ENCODE data around the gene PTBP2.
"Not testable (repeated sequence)": the region's sequence is repeated elsewhere in the genome, so short reads cannot be mapped to it uniquely, and the experiment has no call there.

The PTBP2 gene

GRCh38 chr1:96756789-96757188 lies 35.2 kb downstream of the PTBP2 start:
- H3K9me3 Mint-ChIP-seq: peaks cover 20% of the 10 kb centered on the region
- H3K4me1 Mint-ChIP-seq (ENCODE audit: low read depth): no peaks in the 10 kb centered on the region
- H3K36me3 Mint-ChIP-seq (ENCODE audit: low read depth): peaks cover 67% of the 10 kb centered on the region
- H3K4me3 Mint-ChIP-seq: no peak overlapping the region
- intact Hi-C loops (cut with micrococcal nuclease): loop anchor here (5.0 kb wide), 1 partner anchor 519 kb away; no protein-coding TSS in a partner anchor
- no peak overlapping the region for H3K27ac Mint-ChIP-seq
- no peaks in the 10 kb centered on the region for H3K27me3 Mint-ChIP-seq

GRCh38 chr1:96762586-96762985 lies 41.0 kb downstream of the PTBP2 start:
- H3K4me3 Mint-ChIP-seq; H3K4me1 Mint-ChIP-seq (ENCODE audit: low read depth); H3K27ac Mint-ChIP-seq; intact Hi-C loops (cut with micrococcal nuclease); H3K27me3 Mint-ChIP-seq: not testable (repeated sequence)
- Mint-ChIP-seq H3K9me3 (peaks cover 20% of the 10 kb centered on the region), H3K36me3 (ENCODE audit: low read depth) (peaks cover 33% of the 10 kb centered on the region)

GRCh38 chr1:96763514-96763913 lies 41.9 kb downstream of the PTBP2 start:
- Mint-ChIP-seq H3K4me3 (no peak overlapping the region), H3K27ac (no peak overlapping the region), H3K9me3 (peaks cover 20% of the 10 kb centered on the region), H3K4me1 (ENCODE audit: low read depth) (peaks cover 5% of the 10 kb centered on the region), H3K36me3 (ENCODE audit: low read depth) (peaks cover 33% of the 10 kb centered on the region), H3K27me3 (no peaks in the 10 kb centered on the region)
- intact Hi-C loops (cut with micrococcal nuclease): no loop called here

- Mint-ChIP-seq H3K9me3 (peaks cover 18% of the 10 kb centered on the region), H3K4me1 (ENCODE audit: low read depth) (peaks cover 5% of the 10 kb centered on the region), H3K36me3 (ENCODE audit: low read depth) (peaks cover 30% of the 10 kb centered on the region), H3K4me3 (no peak overlapping the region), H3K27me3 (no peaks in the 10 kb centered on the region), H3K27ac (no peak overlapping the region)
- intact Hi-C loops (cut with micrococcal nuclease): no loop called here
These were observed 42.9 kb downstream of the PTBP2 start for GRCh38 chr1:96764469-96764868.

GRCh38 chr1:96771847-96772246 lies 50.3 kb downstream of the PTBP2 start:
- Mint-ChIP-seq H3K36me3 (ENCODE audit: low read depth) (peaks cover 31% of the 10 kb centered on the region), H3K4me3 (no peak overlapping the region), H3K9me3 (no peaks in the 10 kb centered on the region), H3K27ac (no peak overlapping the region), H3K27me3 (no peaks in the 10 kb centered on the region), H3K4me1 (ENCODE audit: low read depth) (no peaks in the 10 kb centered on the region)
- intact Hi-C loops (cut with micrococcal nuclease): no loop called here

GRCh38 chr1:96772349-96772748 lies 50.8 kb downstream of the PTBP2 start:
- no peaks in the 10 kb centered on the region for H3K9me3 Mint-ChIP-seq
- no peak overlapping the region for H3K27ac Mint-ChIP-seq
- no peaks in the 10 kb centered on the region for H3K27me3 Mint-ChIP-seq
- H3K4me3 Mint-ChIP-seq: no peak overlapping the region
- intact Hi-C loops (cut with micrococcal nuclease): no loop called here
- peaks cover 31% of the 10 kb centered on the region for H3K36me3 Mint-ChIP-seq (ENCODE audit: low read depth)
- no peaks in the 10 kb centered on the region for H3K4me1 Mint-ChIP-seq (ENCODE audit: low read depth)

- Mint-ChIP-seq H3K27me3 (no peaks in the 10 kb centered on the region), H3K36me3 (ENCODE audit: low read depth) (peaks cover 31% of the 10 kb centered on the region), H3K4me3 (no peak overlapping the region), H3K4me1 (ENCODE audit: low read depth) (no peaks in the 10 kb centered on the region), H3K9me3 (no peaks in the 10 kb centered on the region), H3K27ac (no peak overlapping the region)
- intact Hi-C loops (cut with micrococcal nuclease): no loop called here
These were observed 51.4 kb downstream of the PTBP2 start for GRCh38 chr1:96772972-96773371.

GRCh38 chr1:96782206-96782605 lies 60.6 kb downstream of the PTBP2 start:
- no peak overlapping the region for H3K27ac Mint-ChIP-seq
- no peak overlapping the region for H3K4me3 Mint-ChIP-seq
- H3K36me3 Mint-ChIP-seq (ENCODE audit: low read depth): peaks cover 31% of the 10 kb centered on the region
- H3K9me3 Mint-ChIP-seq: no peaks in the 10 kb centered on the region
- no peaks in the 10 kb centered on the region for H3K27me3 Mint-ChIP-seq
- intact Hi-C loops (cut with micrococcal nuclease): no loop called here
- no peaks in the 10 kb centered on the region for H3K4me1 Mint-ChIP-seq (ENCODE audit: low read depth)

GRCh38 chr1:96782856-96783255 lies 61.3 kb downstream of the PTBP2 start:
- H3K27ac Mint-ChIP-seq: no peak overlapping the region
- no peaks in the 10 kb centered on the region for H3K27me3 Mint-ChIP-seq
- peaks cover 35% of the 10 kb centered on the region for H3K36me3 Mint-ChIP-seq (ENCODE audit: low read depth)
- intact Hi-C loops (cut with micrococcal nuclease): no loop called here
- H3K4me3 Mint-ChIP-seq: no peak overlapping the region
- H3K4me1 Mint-ChIP-seq (ENCODE audit: low read depth): no peaks in the 10 kb centered on the region
- H3K9me3 Mint-ChIP-seq: no peaks in the 10 kb centered on the region

GRCh38 chr1:96790599-96790998 lies 69.0 kb downstream of the PTBP2 start:
- intact Hi-C loops (cut with micrococcal nuclease): no loop called here
- no peaks in the 10 kb centered on the region for H3K9me3 Mint-ChIP-seq
- no peak overlapping the region for H3K4me3 Mint-ChIP-seq
- H3K27ac Mint-ChIP-seq: no peak overlapping the region
- no peaks in the 10 kb centered on the region for H3K27me3 Mint-ChIP-seq
- H3K36me3 Mint-ChIP-seq (ENCODE audit: low read depth): peaks cover 32% of the 10 kb centered on the region
- no peaks in the 10 kb centered on the region for H3K4me1 Mint-ChIP-seq (ENCODE audit: low read depth)

- peaks cover 36% of the 10 kb centered on the region for H3K36me3 Mint-ChIP-seq (ENCODE audit: low read depth)
- no peaks in the 10 kb centered on the region for H3K27me3 Mint-ChIP-seq
- no peak overlapping the region for H3K27ac Mint-ChIP-seq
- H3K4me3 Mint-ChIP-seq: no peak overlapping the region
- intact Hi-C loops (cut with micrococcal nuclease): no loop called here
- H3K4me1 Mint-ChIP-seq (ENCODE audit: low read depth): no peaks in the 10 kb centered on the region
- H3K9me3 Mint-ChIP-seq: no peaks in the 10 kb centered on the region
These were observed 70.6 kb downstream of the PTBP2 start for GRCh38 chr1:96792220-96792619.

- H3K9me3 Mint-ChIP-seq; intact Hi-C loops (cut with micrococcal nuclease); H3K27me3 Mint-ChIP-seq; H3K27ac Mint-ChIP-seq; H3K4me1 Mint-ChIP-seq (ENCODE audit: low read depth); H3K4me3 Mint-ChIP-seq: not testable (repeated sequence)
- H3K36me3 Mint-ChIP-seq (ENCODE audit: low read depth): peaks cover 38% of the 10 kb centered on the region
These were observed 80.1 kb downstream of the PTBP2 start for GRCh38 chr1:96801696-96802095.

GRCh38 chr1:96804648-96805047 lies 83.1 kb downstream of the PTBP2 start:
- Mint-ChIP-seq H3K9me3 (no peaks in the 10 kb centered on the region), H3K27me3 (no peaks in the 10 kb centered on the region), H3K27ac (no peak overlapping the region), H3K4me1 (ENCODE audit: low read depth) (no peaks in the 10 kb centered on the region), H3K4me3 (no peak overlapping the region), H3K36me3 (ENCODE audit: low read depth) (peaks cover 39% of the 10 kb centered on the region)
- intact Hi-C loops (cut with micrococcal nuclease): no loop called here

GRCh38 chr1:96808191-96808590 lies 86.6 kb downstream of the PTBP2 start:
- H3K36me3 Mint-ChIP-seq (ENCODE audit: low read depth): peaks cover 58% of the 10 kb centered on the region
- no peaks in the 10 kb centered on the region for H3K9me3 Mint-ChIP-seq
- intact Hi-C loops (cut with micrococcal nuclease): no loop called here
- H3K27me3 Mint-ChIP-seq: no peaks in the 10 kb centered on the region
- H3K27ac Mint-ChIP-seq: no peak overlapping the region
- peaks cover 11% of the 10 kb centered on the region for H3K4me1 Mint-ChIP-seq (ENCODE audit: low read depth)
- no peak overlapping the region for H3K4me3 Mint-ChIP-seq

- no peaks in the 10 kb centered on the region for H3K9me3 Mint-ChIP-seq
- H3K36me3 Mint-ChIP-seq (ENCODE audit: low read depth): peaks cover 43% of the 10 kb centered on the region
- H3K4me3 Mint-ChIP-seq: no peak overlapping the region
- no peaks in the 10 kb centered on the region for H3K27me3 Mint-ChIP-seq
- no peak overlapping the region for H3K27ac Mint-ChIP-seq
- peaks cover 5% of the 10 kb centered on the region for H3K4me1 Mint-ChIP-seq (ENCODE audit: low read depth)
- intact Hi-C loops (cut with micrococcal nuclease): no loop called here
These were observed 94.3 kb downstream of the PTBP2 start for GRCh38 chr1:96815914-96816313.

Data from dendritic cell treated with granulocyte-macrophage colony-stimulating factor and Interleukin-4, amounts not matched to agents 40 ng/mL and 50 ng/mL, for 4 days (primary cell).